Activated B cell treated with CpG ODN at 0.5 μM for 24 hours (primary cell): ENCODE measurements around the gene AP3B2. TPM values are rescaled to one million over a fixed set of nuclear protein-coding genes. Genes with fewer than 3 reads are reported as not detected.

Experiments
- ATAC-seq: fragments of 200-7000 bp; cut with Tn5 transposase; one replicate; pipeline ENCODE4 v1.10.0; 2021; ENCODE audit warnings: low read depth, mild to moderate bottlenecking, moderate library complexity
- CTCF ChIA-PET: fragments of 350-600 bp; sonication (Branson Sonifier 250); formaldehyde crosslinking; loops from one replicate; lab custom pipeline; 2021; ENCODE audit warnings: antibody characterized with exemption; lab: Charles Lee
- POLR2A ChIA-PET: fragments of 350-600 bp; sonication (Branson Sonifier 250); formaldehyde crosslinking; loops from one replicate; lab custom pipeline; 2021; ENCODE audit warnings: antibody characterized with exemption; lab: Charles Lee
- DNase-seq: peaks from one replicate; pipeline ENCODE4 v3.0.0; 2022
- H3K27ac Mint-ChIP-seq: one replicate; pipeline ENCODE4 v1.8.0; 2020; ENCODE audit warnings: mixed read lengths
- H3K27me3 Mint-ChIP-seq: one replicate; pipeline ENCODE4 v1.8.0; 2021; ENCODE audit warnings: mixed read lengths
- H3K36me3 Mint-ChIP-seq: one replicate; pipeline ENCODE4 v1.8.0; 2021; ENCODE audit warnings: low read depth, mixed read lengths
- H3K4me1 Mint-ChIP-seq: one replicate; pipeline ENCODE4 v1.8.0; 2021; ENCODE audit warnings: mixed read lengths
- H3K4me3 Mint-ChIP-seq: one replicate; pipeline ENCODE4 v1.8.0; 2020; ENCODE audit warnings: mild to moderate bottlenecking, mixed read lengths
- H3K9me3 Mint-ChIP-seq: one replicate; pipeline ENCODE4 v1.8.0; 2020; ENCODE audit warnings: mixed read lengths
- intact Hi-C: fragments of 100-400 bp; cut with micrococcal nuclease; formaldehyde crosslinking; loops from one replicate; pipeline ENCODE4 v1.15.1; 2024
- total RNA-seq: library from RNA; stranded (reverse); gene quantifications from 2 replicates; pipeline ENCODE4 v1.2.3, GENCODE V29; 2022
- TF ChIP-seq, protein P1 (sequence below): fragments of 200-600 bp; IDR thresholded peaks from one replicate; pipeline ENCODE4 v1.8.0; 2022; ENCODE audit warnings: antibody characterized with exemption, mild to moderate bottlenecking

Gene AP3B2
- total RNA-seq, 1 donor from 2014 or later = 0.22 TPM

DNA sequence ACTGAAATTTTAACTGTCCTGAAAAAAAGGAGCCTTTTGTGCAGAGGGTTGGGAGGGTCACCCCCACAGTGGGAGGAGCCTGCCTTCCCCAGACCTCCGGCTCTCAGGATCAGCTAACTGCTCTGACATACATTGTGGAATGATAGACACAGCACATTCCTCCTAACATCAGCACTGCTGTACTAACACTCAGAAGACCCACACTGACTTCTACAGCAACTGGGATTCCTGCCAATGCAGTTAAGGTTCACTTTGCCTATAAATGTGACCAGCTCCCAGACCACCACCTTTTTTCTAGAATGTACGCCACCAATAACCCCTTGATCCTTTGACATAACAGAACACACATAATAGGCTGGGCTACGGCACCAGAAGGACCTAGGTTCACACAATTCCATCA lies 65.7 kb downstream of the AP3B2 start:
- no peak overlapping the region for H3K4me3 Mint-ChIP-seq
- intact Hi-C loops = no loop called here
- H3K27me3 Mint-ChIP-seq = peaks cover 65% of the 10 kb centered on the region
- ChIA-PET CTCF (no interaction called here), POLR2A (no interaction called here)
- ATAC-seq = no peak
- no peaks in the 10 kb centered on the region for H3K36me3 Mint-ChIP-seq
- peaks cover 5% of the 10 kb centered on the region for H3K4me1 Mint-ChIP-seq
- no peaks in the 10 kb centered on the region for H3K9me3 Mint-ChIP-seq
- TF ChIP-seq, protein P1, sequence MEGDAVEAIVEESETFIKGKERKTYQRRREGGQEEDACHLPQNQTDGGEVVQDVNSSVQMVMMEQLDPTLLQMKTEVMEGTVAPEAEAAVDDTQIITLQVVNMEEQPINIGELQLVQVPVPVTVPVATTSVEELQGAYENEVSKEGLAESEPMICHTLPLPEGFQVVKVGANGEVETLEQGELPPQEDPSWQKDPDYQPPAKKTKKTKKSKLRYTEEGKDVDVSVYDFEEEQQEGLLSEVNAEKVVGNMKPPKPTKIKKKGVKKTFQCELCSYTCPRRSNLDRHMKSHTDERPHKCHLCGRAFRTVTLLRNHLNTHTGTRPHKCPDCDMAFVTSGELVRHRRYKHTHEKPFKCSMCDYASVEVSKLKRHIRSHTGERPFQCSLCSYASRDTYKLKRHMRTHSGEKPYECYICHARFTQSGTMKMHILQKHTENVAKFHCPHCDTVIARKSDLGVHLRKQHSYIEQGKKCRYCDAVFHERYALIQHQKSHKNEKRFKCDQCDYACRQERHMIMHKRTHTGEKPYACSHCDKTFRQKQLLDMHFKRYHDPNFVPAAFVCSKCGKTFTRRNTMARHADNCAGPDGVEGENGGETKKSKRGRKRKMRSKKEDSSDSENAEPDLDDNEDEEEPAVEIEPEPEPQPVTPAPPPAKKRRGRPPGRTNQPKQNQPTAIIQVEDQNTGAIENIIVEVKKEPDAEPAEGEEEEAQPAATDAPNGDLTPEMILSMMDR = no peak
- no peak overlapping the region for H3K27ac Mint-ChIP-seq
- no peak for DNase-seq

DNA sequence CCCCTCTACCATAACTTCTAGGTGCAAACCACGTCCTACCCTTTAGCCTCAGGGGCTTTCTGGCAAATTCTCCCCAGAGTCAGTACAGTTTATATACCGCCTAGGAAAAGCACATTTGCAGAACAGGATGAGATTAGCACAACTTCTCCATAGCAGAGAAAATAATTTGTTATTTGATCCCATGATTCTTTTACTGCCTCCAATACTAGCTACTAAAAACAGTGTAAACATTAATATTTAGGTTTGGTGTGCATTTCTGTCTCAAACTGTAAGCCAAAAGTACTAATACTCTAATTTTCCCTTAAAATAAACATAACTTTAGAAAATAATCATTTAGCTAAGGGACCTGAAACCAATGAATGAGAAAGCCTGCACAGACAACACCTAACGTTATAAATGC lies 67.0 kb downstream of the AP3B2 start:
- ChIA-PET POLR2A (no interaction called here), CTCF (no interaction called here)
- no peak for DNase-seq
- no peak for ATAC-seq
- Mint-ChIP-seq H3K27me3 (peaks cover 60% of the 10 kb centered on the region), H3K4me1 (peaks cover 3% of the 10 kb centered on the region), H3K36me3 (no peaks in the 10 kb centered on the region), H3K27ac (no peak overlapping the region), H3K9me3 (no peaks in the 10 kb centered on the region), H3K4me3 (no peak overlapping the region)
- TF ChIP-seq, protein P1 = no peak
- intact Hi-C loops = no loop called here

DNA sequence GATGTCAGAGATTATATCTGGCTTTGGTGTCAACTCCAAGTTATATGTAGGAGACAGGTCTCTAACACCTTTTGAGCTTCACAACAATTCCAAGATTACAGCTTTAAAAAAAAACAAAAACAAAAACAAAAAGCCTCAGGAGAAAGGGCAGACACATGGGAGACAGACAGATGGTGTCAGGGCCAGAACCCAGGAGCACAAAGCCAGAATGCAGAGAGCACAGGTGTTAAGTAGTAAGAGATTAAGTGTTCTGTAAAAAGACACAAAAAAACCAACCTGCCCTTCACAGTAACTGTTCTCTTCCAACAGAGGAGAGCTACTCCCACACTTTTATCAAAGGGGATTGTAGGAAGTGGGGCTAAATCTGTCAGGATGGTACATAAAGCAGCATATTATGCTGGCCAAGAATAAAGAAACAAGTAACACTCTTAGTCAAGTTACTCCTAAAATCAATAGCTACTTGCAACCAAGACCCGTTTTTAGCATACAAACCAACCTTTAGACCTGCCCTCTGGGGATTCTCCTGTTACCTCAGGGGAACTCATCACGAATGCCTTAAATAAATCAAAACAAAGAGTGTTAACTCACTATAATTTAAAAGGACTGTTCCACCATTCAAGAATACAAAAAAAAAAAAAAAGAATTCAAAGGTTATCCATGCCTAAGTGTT lies 68.4 kb downstream of the AP3B2 start:
- ChIA-PET POLR2A (no interaction called here), CTCF (no interaction called here)
- intact Hi-C loops = no loop called here

DNA sequence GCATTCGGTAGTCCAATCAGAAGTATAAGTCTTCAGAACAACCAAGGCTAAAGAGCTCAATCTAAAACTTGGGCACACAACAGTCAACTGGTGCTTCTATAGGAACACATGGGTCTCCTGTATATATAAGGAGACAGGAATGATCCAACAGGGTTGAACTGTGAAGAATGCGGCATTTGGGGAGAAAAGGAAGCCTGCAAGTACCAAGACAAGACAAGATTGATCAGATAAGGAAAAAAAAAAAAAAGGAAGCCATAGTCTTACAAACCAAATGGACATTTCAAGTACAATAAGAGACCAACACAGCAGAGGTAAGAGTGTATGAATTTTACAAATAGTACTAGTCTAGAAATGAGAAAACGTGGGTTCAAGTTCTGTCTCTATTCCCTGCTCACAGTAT lies 69.0 kb downstream of the AP3B2 start:
- Mint-ChIP-seq H3K27me3 (peaks cover 62% of the 10 kb centered on the region), H3K4me3 (no peak overlapping the region), H3K36me3 (no peaks in the 10 kb centered on the region), H3K9me3 (no peaks in the 10 kb centered on the region), H3K27ac (no peak overlapping the region), H3K4me1 (no peaks in the 10 kb centered on the region)
- ChIA-PET CTCF (no interaction called here), POLR2A (no interaction called here)
- ATAC-seq = no peak
- intact Hi-C loops = no loop called here
- TF ChIP-seq, protein P1 = no peak
- DNase-seq = no peak

More for the DNA sequence above, 68.4 kb downstream of the AP3B2 start:
- H3K4me3 Mint-ChIP-seq = no peak overlapping the region
- peaks cover 3% of the 10 kb centered on the region for H3K4me1 Mint-ChIP-seq
- no peaks in the 10 kb centered on the region for H3K9me3 Mint-ChIP-seq
- no peak for ATAC-seq
- DNase-seq = no peak
- H3K27me3 Mint-ChIP-seq = peaks cover 61% of the 10 kb centered on the region
- H3K36me3 Mint-ChIP-seq = no peaks in the 10 kb centered on the region
- TF ChIP-seq, protein P1 = no peak
- H3K27ac Mint-ChIP-seq = no peak overlapping the region

DNA sequence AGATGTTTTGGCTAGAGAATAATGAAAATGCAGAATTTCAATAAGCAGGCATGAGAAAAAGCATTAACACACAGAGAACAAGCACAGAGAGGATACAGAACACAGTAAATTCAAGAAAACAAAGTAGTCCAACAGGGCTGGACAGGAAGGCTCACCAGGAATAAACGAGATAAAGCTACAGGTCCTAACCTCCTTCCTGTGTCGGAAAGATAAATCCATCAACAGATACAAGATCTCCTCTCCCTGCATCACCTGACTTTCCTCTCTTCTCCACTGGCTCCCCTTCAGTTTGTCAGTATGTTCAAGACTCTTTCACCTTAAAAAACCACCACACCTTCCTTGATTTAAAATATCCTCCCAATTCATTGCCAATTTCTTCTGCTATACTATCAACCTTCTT lies 73.9 kb downstream of the AP3B2 start:
- TF ChIP-seq, protein P1 = no peak
- Mint-ChIP-seq H3K9me3 (no peaks in the 10 kb centered on the region), H3K4me3 (no peak overlapping the region), H3K36me3 (no peaks in the 10 kb centered on the region), H3K27me3 (peaks cover 36% of the 10 kb centered on the region), H3K4me1 (no peaks in the 10 kb centered on the region), H3K27ac (no peak overlapping the region)
- DNase-seq (no peak), ATAC-seq (no peak)
- POLR2A ChIA-PET = no interaction called here
- intact Hi-C loops = no loop called here
- CTCF ChIA-PET = no interaction called here
